ENCODE results near the gene LRTM2. TPM values are rescaled to one million over a fixed set of nuclear protein-coding genes. Genes with fewer than 3 reads are reported as not detected.
A peak's percentile ranks its signal among the peaks of the same experiment; 100 is the strongest.

The LRTM2 gene
- total RNA-seq, 2 donors from 2014 or later: not detected

DNA sequence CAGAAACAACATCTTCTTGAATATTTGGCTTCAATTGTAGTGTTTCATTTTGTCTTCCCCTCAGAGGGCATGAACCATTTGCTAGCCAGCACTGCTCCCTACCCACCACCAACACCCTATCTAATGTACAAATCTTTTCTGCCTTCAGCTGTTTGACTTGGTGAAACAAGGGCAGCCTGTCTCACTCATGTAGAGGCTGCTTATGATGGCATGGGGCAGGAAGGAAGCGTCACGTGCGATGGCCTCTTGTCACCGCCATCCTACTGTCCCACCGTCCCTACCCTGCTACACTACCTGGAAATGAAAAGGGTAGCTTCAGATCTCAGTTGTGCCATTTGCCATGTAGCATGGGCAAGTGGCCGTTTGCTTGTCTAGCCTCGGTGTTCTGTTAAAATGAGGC lies 29.9 kb upstream of the LRTM2 start:
- ATAC-seq (no peak), DNase-seq (no peak)
- Histone ChIP-seq H3K27ac (no peak overlapping the region), H3K27me3 (no peaks in the 10 kb centered on the region), H3K4me3 (no peak overlapping the region), H3K9me3 (no peaks in the 10 kb centered on the region), H3K36me3 (replicated peaks in 1 of 2; ENCODE audit: insufficient read depth in 1 of 2, low read depth in 2 of 2) (peaks cover 0 to 3% of the 10 kb centered on the region in 2 donors), H3K4me1 (peaks cover 6% of the 10 kb centered on the region)
- TF ChIP-seq POLR2A (IDR thresholded peaks at IDR 0.05): no peak
- TF ChIP-seq, protein P1, sequence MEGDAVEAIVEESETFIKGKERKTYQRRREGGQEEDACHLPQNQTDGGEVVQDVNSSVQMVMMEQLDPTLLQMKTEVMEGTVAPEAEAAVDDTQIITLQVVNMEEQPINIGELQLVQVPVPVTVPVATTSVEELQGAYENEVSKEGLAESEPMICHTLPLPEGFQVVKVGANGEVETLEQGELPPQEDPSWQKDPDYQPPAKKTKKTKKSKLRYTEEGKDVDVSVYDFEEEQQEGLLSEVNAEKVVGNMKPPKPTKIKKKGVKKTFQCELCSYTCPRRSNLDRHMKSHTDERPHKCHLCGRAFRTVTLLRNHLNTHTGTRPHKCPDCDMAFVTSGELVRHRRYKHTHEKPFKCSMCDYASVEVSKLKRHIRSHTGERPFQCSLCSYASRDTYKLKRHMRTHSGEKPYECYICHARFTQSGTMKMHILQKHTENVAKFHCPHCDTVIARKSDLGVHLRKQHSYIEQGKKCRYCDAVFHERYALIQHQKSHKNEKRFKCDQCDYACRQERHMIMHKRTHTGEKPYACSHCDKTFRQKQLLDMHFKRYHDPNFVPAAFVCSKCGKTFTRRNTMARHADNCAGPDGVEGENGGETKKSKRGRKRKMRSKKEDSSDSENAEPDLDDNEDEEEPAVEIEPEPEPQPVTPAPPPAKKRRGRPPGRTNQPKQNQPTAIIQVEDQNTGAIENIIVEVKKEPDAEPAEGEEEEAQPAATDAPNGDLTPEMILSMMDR (IDR thresholded peaks at IDR 0.05): no peak
- WGBS, 2 donors: 68 to 71% methylated on average over 7 of the region's 7 CpGs
- intact Hi-C loops (cut with DNase I): loop anchor here (5.0 kb wide), 1 partner anchor 138 kb away; no protein-coding TSS in a partner anchor

DNA sequence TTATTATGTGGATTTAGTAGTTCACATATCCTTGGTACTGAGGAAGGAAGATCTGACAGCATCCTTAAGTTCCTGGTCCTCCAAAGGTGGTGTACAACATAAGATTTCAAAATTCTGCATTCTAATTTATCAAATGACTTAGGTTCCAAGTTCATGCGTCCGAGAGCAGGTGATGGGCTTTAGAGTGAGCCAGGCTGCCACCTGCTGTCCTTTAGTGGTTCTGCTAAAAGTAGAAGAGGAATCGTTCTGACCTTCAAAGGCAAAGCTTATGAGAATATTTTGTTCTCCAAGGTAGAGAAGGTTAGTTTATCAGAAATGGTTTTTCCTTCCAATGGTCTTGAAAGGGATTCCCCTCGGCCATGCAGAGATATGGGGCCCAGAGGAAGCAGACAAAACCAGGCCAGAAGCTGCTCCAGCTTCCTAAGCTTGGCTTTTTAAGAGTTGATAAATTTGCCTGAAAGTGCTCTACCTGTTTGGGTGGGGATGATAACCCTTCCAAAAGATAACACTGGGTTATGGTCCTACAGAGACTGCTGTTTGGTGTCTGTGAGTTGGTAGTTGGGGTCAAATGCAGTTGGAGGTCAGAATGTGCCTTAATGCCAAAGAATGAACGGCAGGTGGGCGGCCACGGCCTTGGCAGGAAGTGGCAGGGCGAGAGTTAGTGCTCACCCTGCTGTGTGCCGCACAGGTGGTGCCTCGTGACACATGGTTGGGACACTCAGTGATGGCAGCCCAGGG lies 29.1 kb upstream of the LRTM2 start:
- intact Hi-C loops (cut with DNase I): loop anchor here (5.0 kb wide), 1 partner anchor 139 kb away; no protein-coding TSS in a partner anchor
- TF ChIP-seq POLR2A (IDR thresholded peaks at IDR 0.05): no peak
- TF ChIP-seq, protein P1 (IDR thresholded peaks at IDR 0.05): peak; percentile 57 to 91 (median 81)
- 23 to 31% methylated on average over 10 of the region's 10 CpGs for WGBS, 2 donors
- Histone ChIP-seq H3K36me3 (replicated peaks in 1 of 2; ENCODE audit: insufficient read depth in 1 of 2, low read depth in 2 of 2) (peaks cover 0 to 2% of the 10 kb centered on the region in 2 donors), H3K9me3 (no peaks in the 10 kb centered on the region), H3K27me3 (no peaks in the 10 kb centered on the region), H3K27ac (no peak overlapping the region), H3K4me1 (peaks cover 13% of the 10 kb centered on the region), H3K4me3 (no peak overlapping the region)
- DNase-seq: peak; percentile 78 to 84 (median 82)
- peak; percentile 53 for ATAC-seq

DNA sequence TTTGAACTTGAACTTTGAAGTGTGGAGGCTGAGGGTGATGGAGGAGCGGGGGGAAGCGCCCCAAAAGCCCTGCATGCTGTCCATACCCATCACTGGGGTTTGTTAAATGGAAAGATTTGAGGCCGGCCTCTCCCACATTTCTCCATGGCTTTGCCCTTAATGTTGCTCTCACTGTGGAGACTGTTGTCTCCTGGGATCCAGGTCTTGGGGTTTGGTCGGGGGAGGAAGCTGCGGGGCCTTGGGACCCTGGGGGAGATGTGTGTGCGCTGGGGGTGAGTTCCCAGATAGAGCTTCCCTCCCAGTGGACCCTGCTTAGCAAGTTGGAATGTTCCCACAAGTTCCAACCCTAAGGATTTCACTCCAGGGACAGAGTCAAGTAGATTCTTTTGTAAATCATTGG lies 28.0 kb upstream of the LRTM2 start:
- no peak for ATAC-seq
- no peak for DNase-seq

DNA sequence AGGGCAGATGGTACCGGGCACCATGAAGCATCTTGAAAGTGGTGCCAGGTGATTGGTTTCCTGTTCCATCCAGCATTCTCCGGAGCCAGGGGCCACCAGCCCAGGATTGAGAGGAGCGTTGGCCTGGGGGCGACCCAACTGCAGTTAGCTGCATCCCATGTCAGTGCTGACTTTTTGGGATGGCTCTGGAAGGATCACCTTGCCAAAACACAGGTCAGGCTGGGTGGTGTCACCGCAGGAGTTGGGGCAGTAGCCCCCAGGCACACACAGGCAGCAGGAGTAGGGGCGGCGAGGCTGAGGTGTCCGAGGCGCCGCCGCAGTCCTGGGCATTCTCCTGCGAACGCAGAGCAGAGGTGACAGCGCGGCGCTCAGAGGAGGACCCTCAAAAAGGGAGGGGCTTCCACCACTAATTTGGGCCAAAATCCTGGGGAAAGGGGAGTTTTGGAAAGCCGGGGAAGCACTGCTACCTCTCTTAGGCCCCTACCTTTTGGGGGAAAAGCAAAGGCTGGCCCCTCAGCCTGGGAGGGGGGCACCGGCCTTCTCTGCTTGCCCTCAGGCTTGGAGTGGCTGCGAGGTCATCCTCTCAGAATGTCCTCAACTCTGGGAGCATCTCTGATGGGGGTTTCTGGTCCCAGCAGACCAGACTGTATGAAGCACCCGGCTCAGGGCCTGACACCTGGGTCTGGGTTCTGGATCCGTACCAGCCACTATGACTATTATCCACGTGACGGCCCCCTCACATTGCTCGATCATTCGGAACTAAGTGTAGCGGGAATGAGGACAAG lies 26.7 kb upstream of the LRTM2 start:
- H3K27ac ChIP-seq: no peak overlapping the region
- H3K36me3 ChIP-seq (replicated peaks in 1 of 2; ENCODE audit: insufficient read depth in 1 of 2, low read depth in 2 of 2): no peaks in the 10 kb centered on the region
- no peak overlapping the region for H3K4me3 ChIP-seq
- no peaks in the 10 kb centered on the region for H3K27me3 ChIP-seq
- H3K4me1 ChIP-seq: peaks cover 21% of the 10 kb centered on the region
- no peaks in the 10 kb centered on the region for H3K9me3 ChIP-seq
- DNase-seq (no peak), ATAC-seq (no peak)
- WGBS, 2 donors: 83 to 86% methylated on average over 22 to 25 of the region's 26 CpGs
- no peak for TF ChIP-seq POLR2A (IDR thresholded peaks at IDR 0.05)
- TF ChIP-seq, protein P1 (IDR thresholded peaks at IDR 0.05): no peak
- intact Hi-C loops (cut with DNase I): loop anchor here (5.0 kb wide), 1 partner anchor 141 kb away; no protein-coding TSS in a partner anchor

More for the DNA sequence above, 28.0 kb upstream of the LRTM2 start:
- intact Hi-C loops (cut with DNase I): loop anchor here (5.0 kb wide), 1 partner anchor 140 kb away; no protein-coding TSS in a partner anchor
- Histone ChIP-seq H3K9me3 (no peaks in the 10 kb centered on the region), H3K36me3 (replicated peaks in 1 of 2; ENCODE audit: insufficient read depth in 1 of 2, low read depth in 2 of 2) (no peaks in the 10 kb centered on the region), H3K27me3 (no peaks in the 10 kb centered on the region), H3K27ac (no peak overlapping the region), H3K4me3 (no peak overlapping the region), H3K4me1 (peaks cover 21% of the 10 kb centered on the region)
- TF ChIP-seq POLR2A (IDR thresholded peaks at IDR 0.05): no peak
- TF ChIP-seq, protein P1 (IDR thresholded peaks at IDR 0.05): no peak
- WGBS, 2 donors: 74 to 82% methylated on average over 4 to 6 of the region's 6 CpGs

Data from body of pancreas (tissue), 4 donors.